GM19455 (cell line): ENCODE results near the gene TLR6.
A peak's percentile ranks its signal among the peaks of the same experiment; 100 is the strongest.
"Not testable (repeated sequence)": the region's sequence is repeated elsewhere in the genome, so short reads cannot be mapped to it uniquely, and the experiment has no call there.

ENCODE experiments used
- ATAC-seq: cut with Tn5 transposase; IDR thresholded peaks from one replicate; pipeline ENCODE4 v1.9.1; 2021; ENCODE audit not compliant: unreplicated experiment

TLR6 gene

GRCh38 chr4:38791010-38791409 lies 65.6 kb downstream of the TLR6 start:
- no peak for ATAC-seq

GRCh38 chr4:38788317-38788716 lies 68.3 kb downstream of the TLR6 start:
- no peak for ATAC-seq

GRCh38 chr4:38787693-38788092 lies 68.9 kb downstream of the TLR6 start:
- ATAC-seq, result no peak

DNA sequence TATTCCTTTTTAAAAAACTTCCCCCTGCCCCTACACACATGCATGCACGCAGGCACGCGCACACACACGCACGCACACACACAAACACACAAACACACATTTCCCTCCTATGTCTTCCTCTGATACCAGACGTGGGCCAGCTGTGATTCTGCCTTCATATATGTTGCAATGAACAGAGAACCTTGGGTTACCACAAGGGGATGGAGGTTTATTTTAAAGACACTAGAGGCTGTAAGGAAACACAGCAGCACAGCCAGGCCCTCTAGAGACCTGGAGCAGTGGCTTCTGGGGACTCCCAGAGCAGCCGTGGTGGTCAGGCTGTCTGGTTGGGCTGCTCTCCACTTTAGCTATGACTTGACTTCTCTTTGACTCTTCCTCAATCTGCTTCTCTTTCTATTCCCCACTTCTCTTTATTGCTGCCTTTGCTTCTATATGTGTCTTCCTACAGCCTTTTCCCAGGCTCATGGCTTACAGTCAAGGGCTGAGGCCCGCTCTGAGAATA lies 70.7 kb downstream of the TLR6 start:
- peak; percentile 50 for ATAC-seq

DNA sequence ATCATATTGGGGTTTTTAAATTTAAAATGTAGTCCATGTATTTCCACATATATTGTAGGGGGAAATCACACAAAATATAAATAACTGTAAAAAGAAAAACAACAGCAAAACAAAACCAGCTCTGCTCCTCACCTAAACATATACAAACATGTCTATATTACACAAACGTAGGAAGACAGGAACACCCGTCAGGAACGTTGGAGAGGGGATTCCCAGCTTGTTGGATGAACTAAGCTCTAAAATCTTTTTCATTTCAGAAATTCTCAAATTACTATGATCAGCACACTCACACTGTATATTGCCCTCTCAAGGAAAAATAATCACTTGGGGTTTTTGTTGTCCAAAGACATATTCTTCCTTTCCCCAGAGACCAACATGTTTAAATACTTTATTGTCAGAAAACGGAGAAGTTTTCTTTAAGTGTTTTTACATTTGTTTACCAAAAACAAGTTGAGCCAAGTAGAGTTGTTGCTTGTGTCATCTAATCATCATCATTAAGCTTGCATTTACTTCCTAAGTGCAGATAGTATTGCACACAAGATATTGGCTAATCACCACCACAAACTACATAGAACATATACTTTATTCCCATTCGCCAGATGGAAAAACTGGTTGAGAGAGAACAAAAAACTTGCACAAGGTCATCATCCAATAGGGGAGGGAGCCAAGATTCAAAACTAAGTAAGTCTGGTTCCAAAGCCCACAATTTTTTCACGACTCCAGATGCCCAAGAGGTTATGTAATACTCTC lies 71.4 kb downstream of the TLR6 start:
- ATAC-seq, result no peak

GRCh38 chr4:38784141-38784540 lies 72.5 kb downstream of the TLR6 start:
- no peak for ATAC-seq

DNA sequence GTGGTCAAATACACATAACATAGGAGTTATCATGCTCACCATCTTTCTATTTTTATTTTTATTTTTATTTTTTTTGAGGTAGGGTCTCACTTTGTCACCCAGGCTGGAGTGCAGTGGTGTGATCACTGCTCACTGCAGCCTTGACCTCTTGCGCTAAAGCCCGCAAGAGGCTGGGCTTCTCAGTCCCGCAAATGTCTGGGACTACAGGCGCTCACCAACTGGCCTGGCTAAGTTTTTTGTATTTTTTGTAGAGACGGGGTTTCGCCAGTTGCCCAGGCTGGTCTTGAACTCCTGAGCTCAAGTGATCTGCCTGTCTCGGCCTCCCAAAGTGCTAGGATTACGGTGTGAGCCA lies 73.5 kb downstream of the TLR6 start:
- no peak for ATAC-seq

GRCh38 chr4:38782452-38783108 lies 74.0 kb downstream of the TLR6 start, which contains the start of gene TLR10:
TLR10 (minus strand) TSS chr4:38782990; CDS start chr4:38775590, 7,400 bp downstream.
- ATAC-seq, result peak; percentile 61

- ATAC-seq, result no peak
These were observed 74.8 kb downstream of the TLR6 start for GRCh38 chr4:38781854-38782261.

DNA sequence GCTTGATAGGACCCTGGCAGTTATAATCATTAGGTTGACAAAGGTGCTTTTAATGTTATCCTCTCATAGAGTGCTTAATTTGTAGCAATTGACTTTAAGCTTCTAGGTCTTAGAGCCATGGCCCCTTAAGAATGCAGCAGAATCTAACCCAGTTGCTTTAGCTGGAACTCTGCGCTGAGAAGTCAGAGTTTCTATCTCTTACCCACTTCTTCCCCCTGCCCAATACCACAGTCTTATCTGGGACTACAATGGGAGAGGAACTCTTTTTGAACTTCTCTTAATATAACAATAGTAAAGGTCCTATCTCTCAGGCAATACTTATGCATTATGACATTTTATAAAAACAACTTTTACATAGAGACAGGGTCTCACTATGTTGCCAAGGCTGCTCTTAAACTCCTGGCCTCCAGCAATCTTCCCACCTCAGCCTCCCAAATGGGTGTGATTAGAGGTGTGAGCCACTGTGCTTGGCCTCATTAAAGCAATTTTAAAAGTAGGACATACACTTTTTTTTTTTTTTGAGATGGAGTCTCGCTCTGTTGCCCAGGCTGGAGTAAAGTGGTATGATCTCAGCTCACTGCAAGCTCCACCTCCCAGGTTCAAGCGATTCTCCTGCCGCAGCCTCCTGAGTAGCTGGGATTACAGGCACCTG lies 75.7 kb downstream of the TLR6 start:
- ATAC-seq, result no peak

DNA sequence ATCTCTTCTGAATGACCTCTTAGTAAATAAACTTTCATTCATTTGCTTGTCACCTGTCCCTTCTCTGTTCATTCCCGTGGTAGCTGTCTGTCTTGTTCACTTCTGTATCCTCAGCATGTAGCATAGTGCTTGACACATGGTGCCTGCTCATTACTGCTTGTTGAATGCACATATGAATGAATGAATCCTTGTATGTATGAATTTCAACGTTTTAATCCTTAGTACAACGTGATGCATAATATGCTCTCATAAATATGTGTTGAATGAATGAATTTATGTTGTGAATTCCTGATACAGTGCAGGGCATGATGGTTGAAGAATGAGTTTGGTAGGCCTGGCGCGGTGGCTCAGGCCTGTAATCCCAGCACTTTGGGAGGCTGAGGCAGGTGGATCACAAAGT lies 76.8 kb downstream of the TLR6 start:
- ATAC-seq, result no peak

- not testable (repeated sequence) for ATAC-seq
These were observed 78.7 kb downstream of the TLR6 start for GRCh38 chr4:38777925-38778324.

DNA sequence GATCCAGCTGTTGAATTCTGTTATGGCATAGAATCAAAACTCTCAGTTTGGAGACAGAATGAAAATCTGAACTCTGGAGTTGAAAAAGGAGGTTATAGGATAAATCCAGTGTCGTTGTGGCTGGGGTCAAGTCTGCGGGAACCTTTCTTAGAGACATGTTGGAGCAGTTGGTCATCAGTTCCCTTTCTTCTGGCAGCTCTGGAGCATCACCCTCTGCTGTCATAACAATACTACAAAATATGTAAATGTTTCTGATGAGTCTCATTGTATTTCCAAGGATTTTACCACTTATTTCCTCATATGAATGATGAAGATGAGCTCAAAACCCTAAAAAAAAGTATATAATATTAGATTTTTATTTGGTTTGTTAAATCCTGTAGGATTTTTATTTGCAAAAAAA lies 81.3 kb downstream of the TLR6 start:
- no peak for ATAC-seq

DNA sequence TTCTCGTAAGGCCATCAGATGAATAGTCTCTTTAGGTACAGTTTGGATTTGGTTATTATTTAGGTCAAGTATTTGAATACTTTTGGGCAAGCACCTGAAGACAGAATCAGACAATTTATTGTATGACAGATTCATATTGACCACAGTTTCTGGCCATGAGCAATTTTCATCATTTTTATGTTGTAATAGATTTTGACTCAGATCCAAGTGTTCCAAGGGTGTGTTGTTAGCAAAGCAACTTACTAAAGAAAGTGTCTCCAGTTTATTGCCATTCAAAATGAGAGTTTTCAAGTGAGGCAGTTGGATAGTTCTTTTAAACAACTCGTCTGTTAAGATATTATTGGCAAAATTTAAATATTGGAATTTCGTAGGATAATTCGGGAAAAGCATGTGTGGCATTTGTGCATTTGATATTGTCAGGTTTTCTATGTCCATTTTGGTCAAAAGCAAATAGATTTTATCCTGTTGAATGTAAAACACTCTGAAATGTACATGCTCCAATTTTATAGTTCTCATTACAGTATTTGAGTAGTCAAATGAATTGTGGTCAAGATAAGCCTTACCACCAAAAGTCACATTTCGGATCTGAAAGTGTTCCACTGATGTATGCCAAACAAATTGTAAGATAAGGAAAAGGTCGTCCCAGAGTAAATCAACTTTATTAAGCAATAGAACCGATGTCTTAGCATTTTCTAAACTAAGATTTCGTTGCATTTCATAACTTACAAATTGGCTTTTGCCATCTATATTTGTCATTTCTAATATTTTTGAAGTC lies 82.2 kb downstream of the TLR6 start:
- no peak for ATAC-seq
